ENCODE measurements around the gene IFNGR1.

DNA sequence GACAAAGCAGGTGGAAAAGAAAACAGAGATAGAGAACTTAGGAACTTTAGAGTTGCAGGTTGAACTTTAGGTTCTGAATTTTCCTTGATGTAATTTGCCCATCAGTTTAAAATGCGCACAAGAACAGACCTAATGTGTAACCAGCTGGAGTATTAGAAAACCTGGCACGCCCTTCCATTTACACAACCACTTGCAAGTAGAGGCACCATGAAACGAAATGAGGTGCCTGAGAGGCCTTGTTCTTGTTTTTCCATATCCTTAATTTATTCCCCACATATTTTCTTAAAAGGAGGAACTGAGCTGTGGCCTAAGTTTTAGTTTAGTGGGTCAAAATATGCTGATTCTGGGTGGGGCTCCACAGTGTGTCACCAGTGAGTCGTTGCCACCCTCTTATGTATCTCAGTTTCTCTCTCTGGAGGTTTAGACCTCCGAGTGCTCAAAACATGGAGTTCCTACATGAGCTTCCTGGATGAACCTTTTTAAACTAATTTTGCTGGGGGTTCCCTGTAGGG is 28.5 kb downstream of the IFNGR1 start:
- TF ChIP-seq, protein P1, sequence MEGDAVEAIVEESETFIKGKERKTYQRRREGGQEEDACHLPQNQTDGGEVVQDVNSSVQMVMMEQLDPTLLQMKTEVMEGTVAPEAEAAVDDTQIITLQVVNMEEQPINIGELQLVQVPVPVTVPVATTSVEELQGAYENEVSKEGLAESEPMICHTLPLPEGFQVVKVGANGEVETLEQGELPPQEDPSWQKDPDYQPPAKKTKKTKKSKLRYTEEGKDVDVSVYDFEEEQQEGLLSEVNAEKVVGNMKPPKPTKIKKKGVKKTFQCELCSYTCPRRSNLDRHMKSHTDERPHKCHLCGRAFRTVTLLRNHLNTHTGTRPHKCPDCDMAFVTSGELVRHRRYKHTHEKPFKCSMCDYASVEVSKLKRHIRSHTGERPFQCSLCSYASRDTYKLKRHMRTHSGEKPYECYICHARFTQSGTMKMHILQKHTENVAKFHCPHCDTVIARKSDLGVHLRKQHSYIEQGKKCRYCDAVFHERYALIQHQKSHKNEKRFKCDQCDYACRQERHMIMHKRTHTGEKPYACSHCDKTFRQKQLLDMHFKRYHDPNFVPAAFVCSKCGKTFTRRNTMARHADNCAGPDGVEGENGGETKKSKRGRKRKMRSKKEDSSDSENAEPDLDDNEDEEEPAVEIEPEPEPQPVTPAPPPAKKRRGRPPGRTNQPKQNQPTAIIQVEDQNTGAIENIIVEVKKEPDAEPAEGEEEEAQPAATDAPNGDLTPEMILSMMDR (IDR thresholded peaks at IDR 0.05) = no peak
- TF ChIP-seq POLR2AphosphoS5 (IDR thresholded peaks at IDR 0.05) = no peak

All from breast epithelium (tissue), 3 donors.